Gastroesophageal sphincter (tissue), 4 donors: Measurements from ENCODE around the gene DMRTA2. TPM values are rescaled to one million over a fixed set of nuclear protein-coding genes. Genes with fewer than 3 reads are reported as not detected.
"Not testable (repeated sequence)": the region's sequence is repeated elsewhere in the genome, so short reads cannot be mapped to it uniquely, and the experiment has no call there.

Source experiments
- ATAC-seq: fragments of 150-250 bp; one replicate; pipeline ENCODE4 v1.9.1; 2016; ENCODE audit warnings: mild to moderate bottlenecking, moderate library complexity
- H3K27ac ChIP-seq, 4 donors: fragments of 200-600 bp; sonication (generic) in 3 of 4; 1 replicate in 3 of 4; 2 replicates in 1 of 4; pipeline ENCODE4 v1.5.1; 2016 to 2019
- H3K27me3 ChIP-seq: fragments of 200-600 bp; sonication (generic); one replicate; pipeline ENCODE4 v1.5.1; 2019
- H3K36me3 ChIP-seq, 2 donors: fragments of 200-600 bp; sonication (generic); one replicate each; pipeline ENCODE4 v1.5.1; 2019; ENCODE audit warnings: control low read depth in 1 of 2
- H3K4me1 ChIP-seq, 3 donors: fragments of 200-600 bp; sonication (generic); 1 replicate in 2 of 3; 2 replicates in 1 of 3; pipeline ENCODE4 v1.5.1; 2016 to 2019; ENCODE audit warnings: control low read depth in 2 of 3
- H3K4me3 ChIP-seq, 2 donors: fragments of 200-600 bp; sonication (generic); one replicate each; pipeline ENCODE4 v1.5.1; 2019; ENCODE audit warnings: mild to moderate bottlenecking in 1 of 2, moderate library complexity in 1 of 2
- H3K9me3 ChIP-seq, 3 donors: fragments of 200-600 bp; sonication (generic); one replicate each; pipeline ENCODE4 v1.5.1; 2017 to 2019; ENCODE audit warnings: control low read depth in 2 of 3
- CTCF ChIP-seq, 4 experiments: fragments of 200-600 bp in 2 of 4; fragments of 450-650 bp in 2 of 4; sonication (generic) in 1 of 4; IDR thresholded peaks; one replicate each; pipeline ENCODE4 v1.5.1; 2017 to 2019; ENCODE audit warnings: antibody characterized with exemption in 4 of 4, mild to moderate bottlenecking in 2 of 4, moderate library complexity in 2 of 4
- EP300 ChIP-seq: sonication (generic); formaldehyde crosslinking; IDR thresholded peaks from one replicate; pipeline ENCODE4 v1.6.1; 2017; ENCODE audit warnings: antibody characterized with exemption, mild to moderate bottlenecking
- POLR2A ChIP-seq, 2 donors: fragments of 450-650 bp; IDR thresholded peaks; one replicate each; pipeline ENCODE4 v1.6.1; 2017; ENCODE audit warnings: antibody characterized with exemption in 2 of 2, mild to moderate bottlenecking in 2 of 2, moderate library complexity in 1 of 2
- POLR2AphosphoS5 ChIP-seq: sonication (generic); formaldehyde crosslinking; IDR thresholded peaks from one replicate; pipeline ENCODE4 v1.6.1; 2017; ENCODE audit warnings: antibody characterized with exemption
- WGBS, 2 donors: methylation state at CpG; one replicate each; pipeline ENCODE4 v1.1.5; 2018; ENCODE audit warnings: low coverage in 1 of 2; 5-methylcytosine and 5-hydroxymethylcytosine counted together
- total RNA-seq, 4 donors: library from RNA; depleted of rRNA; stranded (reverse); fragments of >200 nt; gene quantifications; one replicate each; pipeline ENCODE4 v1.1.0, GENCODE V29; 2016

DMRTA2 gene
- total RNA-seq, 4 donors from 2014 or later: 1.2 TPM; not detected in 3

GRCh38 chr1:50405814-50406213 lies 17.4 kb downstream of the DMRTA2 start:
- Histone ChIP-seq H3K4me1 (no peaks in the 10 kb centered on the region), H3K36me3 (no peaks in the 10 kb centered on the region), H3K4me3 (no peak overlapping the region), H3K27ac (no peak overlapping the region), H3K27me3 (peaks cover 43% of the 10 kb centered on the region), H3K9me3 (peaks cover 0 to 15% (median 0%) of the 10 kb centered on the region in 3 donors)
- no peak for ATAC-seq
- WGBS, 2 donors: 58 to 82% methylated on average over 4 of the region's 4 CpGs
- TF ChIP-seq POLR2AphosphoS5 (no peak), POLR2A (IDR thresholded peaks at IDR 0.05) (no peak), EP300 (no peak), CTCF (IDR thresholded peaks at IDR 0.05) (no peak)

- H3K27ac ChIP-seq: no peak overlapping the region
- no peak for TF ChIP-seq POLR2A (IDR thresholded peaks at IDR 0.05)
- TF ChIP-seq EP300: no peak
- TF ChIP-seq CTCF (IDR thresholded peaks at IDR 0.05): no peak
- TF ChIP-seq POLR2AphosphoS5: no peak
- H3K27me3 ChIP-seq: peaks cover 29% of the 10 kb centered on the region
- no peaks in the 10 kb centered on the region for H3K36me3 ChIP-seq
- WGBS, 2 donors: 76% methylated on average over 2 of the region's 2 CpGs; no CpG with 5 or more reads in 1 of the 2 donors
- ATAC-seq: no peak
- H3K4me3 ChIP-seq: no peak overlapping the region
- H3K9me3 ChIP-seq: peaks cover 0 to 39% (median 0%) of the 10 kb centered on the region in 3 donors
- H3K4me1 ChIP-seq: no peaks in the 10 kb centered on the region
Observed at GRCh38 chr1:50393522-50394120, 29.6 kb downstream of the DMRTA2 start.

GRCh38 chr1:50381551-50381950 lies 41.7 kb downstream of the DMRTA2 start:
- ATAC-seq, H3K27ac ChIP-seq, H3K27me3 ChIP-seq, H3K4me3 ChIP-seq, H3K36me3 ChIP-seq, H3K4me1 ChIP-seq: not testable (repeated sequence)
- H3K9me3 ChIP-seq: peaks cover 0 to 17% (median 0%) of the 10 kb centered on the region in 3 donors
- no CpG with 5 or more reads among the region's 33 CpGs for WGBS, 2 donors

- Histone ChIP-seq H3K9me3 (peaks cover 0 to 13% (median 0%) of the 10 kb centered on the region in 3 donors), H3K4me1 (no peaks in the 10 kb centered on the region), H3K27ac (no peak overlapping the region), H3K27me3 (no peaks in the 10 kb centered on the region), H3K4me3 (no peak overlapping the region), H3K36me3 (no peaks in the 10 kb centered on the region)
- 57 to 88% methylated on average over 1 to 2 of the region's 2 CpGs for WGBS, 2 donors
- ATAC-seq: no peak
- TF ChIP-seq EP300 (no peak), POLR2AphosphoS5 (no peak), CTCF (IDR thresholded peaks at IDR 0.05) (no peak), POLR2A (IDR thresholded peaks at IDR 0.05) (no peak)
Observed at GRCh38 chr1:50378770-50379169, 44.5 kb downstream of the DMRTA2 start.

- Histone ChIP-seq H3K36me3 (no peaks in the 10 kb centered on the region), H3K27ac (no peak overlapping the region), H3K4me1 (peaks cover 0 to 2% (median 0%) of the 10 kb centered on the region in 3 donors), H3K4me3 (no peak overlapping the region), H3K9me3 (peaks cover 0 to 13% (median 0%) of the 10 kb centered on the region in 3 donors), H3K27me3 (peaks cover 40% of the 10 kb centered on the region)
- WGBS, 2 donors: 54 to 83% methylated on average over 1 of the region's 1 CpG
- TF ChIP-seq POLR2AphosphoS5 (no peak), CTCF (IDR thresholded peaks at IDR 0.05) (no peak), EP300 (no peak)
- no peak for ATAC-seq
Observed at GRCh38 chr1:50373532-50373931, 49.7 kb downstream of the DMRTA2 start.
